Activated naive CD4-positive, alpha-beta T cell treated with anti-CD3 and anti-CD28 coated beads for 36 hours (primary cell): Measurements from ENCODE around the gene LIMK1. TPM values are rescaled to one million over a fixed set of nuclear protein-coding genes. Genes with fewer than 3 reads are reported as not detected.

ENCODE experiments used
- CTCF ChIA-PET: fragments of 350-600 bp; sonication (Branson Sonifier 250); formaldehyde crosslinking; loops from one replicate; lab custom pipeline; 2021; ENCODE audit warnings: antibody characterized with exemption; lab: Charles Lee
- DNase-seq: peaks from one replicate; pipeline ENCODE4 v3.0.0-alpha.2; 2020
- H3K27ac Mint-ChIP-seq: one replicate; pipeline ENCODE4 v1.8.0; 2021; ENCODE audit warnings: mild to moderate bottlenecking, mixed read lengths
- H3K27me3 Mint-ChIP-seq: one replicate; pipeline ENCODE4 v1.8.0; 2021; ENCODE audit warnings: low read depth, mixed read lengths
- H3K36me3 Mint-ChIP-seq: one replicate; pipeline ENCODE4 v1.8.0; 2021; ENCODE audit warnings: low read depth, mixed read lengths
- H3K4me1 Mint-ChIP-seq: one replicate; pipeline ENCODE4 v1.8.0; 2021; ENCODE audit warnings: low read depth, mixed read lengths
- H3K4me3 Mint-ChIP-seq: one replicate; pipeline ENCODE4 v1.8.0; 2021; ENCODE audit warnings: mild to moderate bottlenecking, moderate library complexity, mixed read lengths
- H3K9me3 Mint-ChIP-seq: one replicate; pipeline ENCODE4 v1.8.0; 2021; ENCODE audit warnings: mixed read lengths
- intact Hi-C: fragments of 100-400 bp; cut with micrococcal nuclease; formaldehyde crosslinking; loops from one replicate; pipeline ENCODE4 v1.15.1; 2023
- total RNA-seq, 2 experiments: library from RNA; stranded (reverse); gene quantifications; one replicate each; pipeline ENCODE4 v1.2.3, GENCODE V29; 2021

Gene LIMK1
- total RNA-seq, 2 experiments from 2014 or later = 7.9 to 9.2 TPM

DNA sequence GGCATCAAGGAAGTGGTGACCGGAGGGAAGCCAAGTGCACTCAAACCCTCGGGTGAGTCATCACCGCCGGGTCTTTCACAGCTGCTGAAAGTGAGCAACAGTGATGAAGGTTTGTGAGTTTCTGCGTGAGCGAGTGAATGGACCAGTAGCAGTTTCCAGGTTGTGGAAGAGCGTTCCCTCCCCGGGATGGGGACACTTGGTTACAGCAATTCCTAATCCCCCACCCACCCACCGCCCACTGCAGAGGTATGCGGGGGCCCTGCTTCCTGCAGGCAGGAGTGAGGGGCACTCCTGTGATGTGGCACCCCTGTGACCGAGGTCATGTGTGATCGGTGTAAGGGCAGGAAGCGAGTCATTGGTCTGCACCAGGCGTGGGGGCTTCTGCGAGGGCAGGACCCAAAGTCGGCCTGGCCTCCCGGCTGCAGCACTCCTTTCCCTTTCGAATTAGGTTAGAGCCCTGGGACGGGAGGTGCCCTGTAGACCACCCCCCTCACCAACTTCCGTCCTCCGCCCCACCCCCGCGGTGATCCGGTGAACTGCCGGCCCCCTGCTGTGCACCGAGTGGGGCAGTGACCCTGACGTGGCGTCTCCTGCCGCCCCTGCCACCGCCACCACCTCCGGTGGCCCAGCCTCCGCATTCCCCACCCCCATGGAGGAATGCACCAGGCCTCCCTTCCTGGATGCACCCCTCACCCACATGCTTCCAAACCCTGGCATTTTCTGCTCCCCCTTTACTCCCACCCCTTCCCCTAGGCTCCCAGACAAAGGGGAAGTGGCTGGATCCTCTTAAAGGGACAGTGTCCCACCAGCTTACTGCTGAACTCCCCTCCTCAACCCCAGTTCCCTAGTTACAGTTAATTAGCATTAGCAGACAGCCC, 10.9 kb downstream of the LIMK1 start:
- peak overlapping the region; percentile 75 for H3K27ac Mint-ChIP-seq
- intact Hi-C loops = loop anchor here (1.0 kb wide), 2 partner anchors 11 to 80 kb away; partner anchors contain the start of genes EIF4H and LIMK1
- peaks cover 17% of the 10 kb centered on the region for H3K36me3 Mint-ChIP-seq
- H3K27me3 Mint-ChIP-seq = no peaks in the 10 kb centered on the region
- H3K9me3 Mint-ChIP-seq = no peaks in the 10 kb centered on the region
- H3K4me1 Mint-ChIP-seq = peaks cover 18% of the 10 kb centered on the region
- CTCF ChIA-PET = no interaction called here
- H3K4me3 Mint-ChIP-seq = peak overlapping the region; percentile 66
- peak; percentile 90 for DNase-seq

DNA sequence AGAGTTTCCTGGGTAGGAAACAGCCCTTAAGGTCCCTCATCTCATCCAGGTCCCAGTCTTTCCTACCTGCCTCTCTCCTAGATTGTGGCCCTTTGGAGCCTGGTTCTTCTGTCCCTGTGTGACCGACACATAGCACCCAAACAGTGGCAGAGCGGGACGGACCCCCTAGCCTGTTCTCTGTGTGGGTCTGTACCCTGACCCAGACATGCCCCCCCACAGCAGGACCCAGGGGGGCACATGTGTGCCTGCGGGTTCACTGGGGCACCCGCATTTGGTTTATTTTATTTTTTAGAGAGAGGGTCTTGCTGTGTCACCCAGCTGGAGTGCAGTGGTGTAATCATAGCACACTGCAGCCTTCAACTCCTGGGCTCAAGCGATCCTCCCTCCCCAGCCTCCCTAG, 11.5 kb downstream of the LIMK1 start:
- intact Hi-C loops = no loop called here
- Mint-ChIP-seq H3K36me3 (peaks cover 17% of the 10 kb centered on the region), H3K27me3 (no peaks in the 10 kb centered on the region), H3K27ac (peak overlapping the region; percentile 75), H3K4me3 (peak overlapping the region; percentile 66), H3K4me1 (peaks cover 18% of the 10 kb centered on the region), H3K9me3 (no peaks in the 10 kb centered on the region)
- DNase-seq = no peak
- CTCF ChIA-PET = no interaction called here

DNA sequence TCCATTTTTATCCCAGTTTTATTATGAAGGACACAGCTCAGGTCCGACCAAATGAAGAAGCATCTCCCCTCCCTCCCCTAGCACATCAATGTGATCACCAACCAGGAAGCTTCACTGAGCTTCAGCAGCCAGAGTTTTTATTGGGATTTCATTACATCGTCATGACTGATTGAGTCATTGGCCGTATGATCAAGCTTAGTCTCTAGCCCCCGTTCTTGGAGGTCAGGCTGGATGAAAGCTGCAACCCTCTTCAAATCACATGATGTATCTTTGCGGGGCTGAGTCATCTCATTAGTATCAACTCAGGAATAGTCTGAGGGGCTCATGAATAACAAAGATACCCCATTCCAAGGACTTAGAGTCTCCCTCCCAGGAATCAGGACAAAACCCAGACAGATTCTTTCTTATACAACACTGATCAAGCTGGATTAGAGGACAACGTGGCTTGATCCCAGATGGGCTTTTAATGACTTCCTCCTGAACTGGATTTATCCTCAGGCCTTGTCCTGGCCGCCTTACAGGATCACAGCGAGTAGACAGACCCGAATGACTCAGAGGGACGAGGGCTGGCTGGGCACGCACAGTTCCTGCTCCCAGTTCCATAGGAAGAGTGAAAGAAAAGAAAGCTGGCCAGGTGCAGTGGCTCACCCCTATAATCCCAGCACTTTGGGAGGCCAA, 14.5 kb downstream of the LIMK1 start:
- peaks cover 19% of the 10 kb centered on the region for H3K36me3 Mint-ChIP-seq
- CTCF ChIA-PET = no interaction called here
- intact Hi-C loops = no loop called here

DNA sequence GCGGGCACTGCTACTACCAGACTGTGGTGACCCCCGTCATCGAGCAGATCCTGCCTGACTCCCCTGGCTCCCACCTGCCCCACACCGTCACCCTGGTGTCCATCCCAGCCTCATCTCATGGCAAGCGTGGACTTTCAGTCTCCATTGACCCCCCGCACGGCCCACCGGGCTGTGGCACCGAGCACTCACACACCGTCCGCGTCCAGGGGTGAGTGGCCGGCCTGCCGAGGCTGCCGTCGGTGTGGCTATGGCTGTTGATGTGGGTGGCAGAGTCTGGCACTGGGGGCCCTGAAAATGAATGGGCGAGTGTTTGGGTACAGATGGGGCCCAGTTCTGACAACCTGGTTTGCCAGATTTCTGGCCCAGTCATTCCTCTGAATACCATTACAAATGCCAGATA, 15.4 kb downstream of the LIMK1 start:
- peaks cover 23% of the 10 kb centered on the region for H3K36me3 Mint-ChIP-seq
- H3K27ac Mint-ChIP-seq = no peak overlapping the region
- no peaks in the 10 kb centered on the region for H3K9me3 Mint-ChIP-seq
- DNase-seq = no peak
- H3K4me1 Mint-ChIP-seq = peaks cover 12% of the 10 kb centered on the region
- CTCF ChIA-PET = no interaction called here
- intact Hi-C loops = no loop called here
- no peak overlapping the region for H3K4me3 Mint-ChIP-seq
- H3K27me3 Mint-ChIP-seq = no peaks in the 10 kb centered on the region

More for the DNA sequence above, 14.5 kb downstream of the LIMK1 start:
- H3K4me1 Mint-ChIP-seq = peaks cover 18% of the 10 kb centered on the region
- H3K9me3 Mint-ChIP-seq = no peaks in the 10 kb centered on the region
- no peaks in the 10 kb centered on the region for H3K27me3 Mint-ChIP-seq
- H3K4me3 Mint-ChIP-seq = no peak overlapping the region
- DNase-seq = no peak
- no peak overlapping the region for H3K27ac Mint-ChIP-seq

DNA sequence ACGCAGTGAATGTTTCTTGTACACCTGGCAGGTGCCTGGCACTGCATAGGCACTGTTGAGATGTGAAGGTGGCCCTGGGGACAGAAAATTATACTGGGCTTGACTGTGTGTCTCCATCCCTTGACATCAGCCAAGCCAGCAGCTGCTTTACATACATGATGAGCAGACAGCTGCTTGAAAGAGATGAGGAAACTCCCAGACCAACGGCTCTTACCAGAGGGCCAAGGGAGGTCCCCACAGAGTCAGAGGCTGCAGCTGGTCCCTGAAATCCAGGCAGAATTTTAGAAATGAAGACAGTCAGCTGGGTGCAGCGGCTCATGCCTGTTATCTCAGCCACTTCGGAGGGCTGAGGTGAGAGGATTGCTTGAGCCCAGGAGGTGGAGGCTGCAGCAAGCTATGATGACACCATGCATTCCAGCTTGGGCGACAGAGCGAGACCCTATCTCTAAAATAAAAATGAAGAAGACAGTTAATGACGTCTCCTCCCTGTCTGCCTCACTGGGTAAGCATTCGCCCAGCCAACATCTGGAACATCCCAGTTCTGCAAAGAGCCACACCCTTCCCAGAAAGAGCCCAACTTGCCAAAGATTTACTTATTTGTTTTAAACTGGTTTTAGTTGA, 17.6 kb downstream of the LIMK1 start:
- CTCF ChIA-PET = no interaction called here
- Mint-ChIP-seq H3K27me3 (no peaks in the 10 kb centered on the region), H3K36me3 (peaks cover 27% of the 10 kb centered on the region), H3K9me3 (no peaks in the 10 kb centered on the region), H3K4me3 (no peak overlapping the region), H3K4me1 (no peaks in the 10 kb centered on the region), H3K27ac (no peak overlapping the region)
- no peak for DNase-seq
- intact Hi-C loops = no loop called here

DNA sequence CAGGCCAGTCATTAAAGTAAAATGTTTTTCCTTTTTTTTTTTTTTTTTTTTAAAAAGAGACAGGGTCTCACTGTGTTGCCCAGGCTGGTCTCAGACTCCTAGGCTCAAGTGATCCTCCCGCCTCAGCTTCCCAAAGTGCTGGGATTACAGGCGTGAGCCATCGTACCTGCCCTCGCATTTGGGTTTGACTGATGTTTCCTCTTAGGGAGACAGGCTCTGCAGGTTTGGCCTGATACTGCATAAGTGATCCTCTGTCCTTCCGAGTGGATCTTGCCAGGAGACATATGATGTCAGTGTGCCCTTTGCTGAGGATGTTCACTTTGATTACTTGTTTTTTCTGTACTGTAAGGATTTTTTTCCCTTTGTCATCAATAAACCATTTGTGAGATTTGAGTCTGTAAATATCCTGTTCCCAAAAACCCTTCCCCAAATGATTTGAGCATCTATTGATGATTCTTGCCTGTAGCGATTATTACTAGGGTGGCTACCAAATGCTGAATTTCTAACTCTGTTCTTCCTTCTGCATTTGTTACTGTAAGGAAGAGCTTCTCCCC, 19.7 kb downstream of the LIMK1 start:
- intact Hi-C loops = no loop called here
- H3K4me1 Mint-ChIP-seq = no peaks in the 10 kb centered on the region
- peaks cover 19% of the 10 kb centered on the region for H3K36me3 Mint-ChIP-seq
- no peak overlapping the region for H3K4me3 Mint-ChIP-seq
- H3K27me3 Mint-ChIP-seq = no peaks in the 10 kb centered on the region
- H3K9me3 Mint-ChIP-seq = no peaks in the 10 kb centered on the region
- H3K27ac Mint-ChIP-seq = no peak overlapping the region
- DNase-seq = no peak
- CTCF ChIA-PET = interaction anchor here (0.7 kb wide), 1 partner anchor 65 kb away, joined by 3 read pairs; no protein-coding TSS in a partner anchor

DNA sequence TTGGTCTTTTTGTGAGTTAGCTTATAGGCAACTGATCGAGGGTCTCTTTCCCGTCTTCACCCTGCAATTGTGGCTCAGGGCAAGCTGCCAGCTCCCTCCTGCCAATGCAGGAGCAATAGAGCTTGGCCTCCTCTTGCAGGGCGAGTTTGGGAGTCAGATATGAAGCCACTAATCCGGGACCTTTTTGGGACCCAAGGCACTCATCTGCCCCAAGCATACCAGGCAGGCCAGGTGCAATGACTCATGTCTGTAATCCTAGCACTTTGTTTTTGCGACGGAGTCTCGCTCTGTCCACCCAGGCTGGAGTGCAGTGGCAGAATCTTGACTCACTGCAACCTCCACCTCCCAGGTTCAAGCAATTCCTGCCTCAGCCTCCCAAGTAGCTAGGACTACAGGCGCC, 21.1 kb downstream of the LIMK1 start:
- no peak overlapping the region for H3K4me3 Mint-ChIP-seq
- no peak for DNase-seq
- H3K27ac Mint-ChIP-seq = no peak overlapping the region
- peaks cover 16% of the 10 kb centered on the region for H3K36me3 Mint-ChIP-seq
- CTCF ChIA-PET = no interaction called here
- H3K4me1 Mint-ChIP-seq = no peaks in the 10 kb centered on the region
- no peaks in the 10 kb centered on the region for H3K27me3 Mint-ChIP-seq
- no peaks in the 10 kb centered on the region for H3K9me3 Mint-ChIP-seq
- intact Hi-C loops = no loop called here

DNA sequence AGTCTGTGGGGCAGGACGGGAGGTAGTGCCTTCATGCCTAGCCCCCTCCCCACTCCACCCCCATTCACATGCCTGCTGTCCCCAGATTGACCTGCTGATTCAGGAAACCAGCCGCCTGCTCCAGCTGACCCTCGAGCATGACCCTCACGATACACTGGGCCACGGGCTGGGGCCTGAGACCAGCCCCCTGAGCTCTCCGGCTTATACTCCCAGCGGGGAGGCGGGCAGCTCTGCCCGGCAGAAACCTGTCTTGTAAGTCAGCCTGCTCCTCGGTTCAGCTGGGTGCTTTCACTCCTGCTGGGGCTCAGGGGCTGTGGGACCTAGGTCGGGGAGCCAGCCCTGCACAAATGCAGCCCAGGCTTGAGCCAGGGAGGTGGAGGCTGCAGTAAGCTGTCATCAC, 22.4 kb downstream of the LIMK1 start:
- Mint-ChIP-seq H3K27ac (no peak overlapping the region), H3K36me3 (peaks cover 16% of the 10 kb centered on the region), H3K27me3 (no peaks in the 10 kb centered on the region), H3K9me3 (no peaks in the 10 kb centered on the region), H3K4me1 (no peaks in the 10 kb centered on the region), H3K4me3 (no peak overlapping the region)
- intact Hi-C loops = no loop called here
- CTCF ChIA-PET = no interaction called here
- DNase-seq = no peak

DNA sequence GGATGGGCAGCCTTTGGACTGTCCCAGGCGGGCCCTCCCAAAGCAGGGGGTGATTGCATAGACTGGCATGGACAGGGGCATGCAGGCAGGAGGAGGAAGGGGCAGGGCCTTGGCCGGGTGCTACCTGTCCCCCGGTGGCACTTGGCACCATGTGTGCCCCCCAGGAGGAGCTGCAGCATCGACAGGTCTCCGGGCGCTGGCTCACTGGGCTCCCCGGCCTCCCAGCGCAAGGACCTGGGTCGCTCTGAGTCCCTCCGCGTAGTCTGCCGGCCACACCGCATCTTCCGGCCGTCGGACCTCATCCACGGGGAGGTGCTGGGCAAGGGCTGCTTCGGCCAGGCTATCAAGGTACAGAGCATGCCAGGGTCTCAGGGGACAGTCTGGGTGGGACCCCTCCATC, 23.2 kb downstream of the LIMK1 start:
- CTCF ChIA-PET = no interaction called here
- Mint-ChIP-seq H3K4me3 (no peak overlapping the region), H3K9me3 (no peaks in the 10 kb centered on the region), H3K27me3 (no peaks in the 10 kb centered on the region), H3K4me1 (no peaks in the 10 kb centered on the region), H3K36me3 (peaks cover 16% of the 10 kb centered on the region), H3K27ac (no peak overlapping the region)
- intact Hi-C loops = no loop called here
- no peak for DNase-seq

DNA sequence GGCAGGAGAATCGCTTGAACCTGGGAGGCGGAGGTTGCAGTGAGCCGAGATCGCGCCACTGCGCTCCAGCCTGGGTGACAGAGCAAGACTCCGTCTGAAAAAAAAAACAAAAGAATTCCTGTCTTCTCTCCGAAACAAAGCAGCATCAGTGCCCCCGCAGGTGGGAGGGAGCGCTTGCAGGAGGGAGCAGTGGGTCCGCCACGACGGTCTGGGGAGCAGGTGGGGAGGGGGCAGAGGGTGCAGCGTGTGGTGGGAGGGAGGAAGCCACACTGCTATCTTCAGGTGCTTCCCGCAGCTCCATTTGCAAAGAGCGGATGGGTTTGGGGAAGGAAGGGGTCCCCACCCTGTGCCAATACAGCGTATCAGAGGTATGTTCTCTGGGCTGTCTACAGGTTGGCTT, 31.7 kb downstream of the LIMK1 start:
- Mint-ChIP-seq H3K27ac (no peak overlapping the region), H3K4me3 (no peak overlapping the region), H3K36me3 (peaks cover 12% of the 10 kb centered on the region), H3K4me1 (no peaks in the 10 kb centered on the region), H3K27me3 (no peaks in the 10 kb centered on the region), H3K9me3 (no peaks in the 10 kb centered on the region)
- no peak for DNase-seq
- CTCF ChIA-PET = no interaction called here
- intact Hi-C loops = no loop called here

DNA sequence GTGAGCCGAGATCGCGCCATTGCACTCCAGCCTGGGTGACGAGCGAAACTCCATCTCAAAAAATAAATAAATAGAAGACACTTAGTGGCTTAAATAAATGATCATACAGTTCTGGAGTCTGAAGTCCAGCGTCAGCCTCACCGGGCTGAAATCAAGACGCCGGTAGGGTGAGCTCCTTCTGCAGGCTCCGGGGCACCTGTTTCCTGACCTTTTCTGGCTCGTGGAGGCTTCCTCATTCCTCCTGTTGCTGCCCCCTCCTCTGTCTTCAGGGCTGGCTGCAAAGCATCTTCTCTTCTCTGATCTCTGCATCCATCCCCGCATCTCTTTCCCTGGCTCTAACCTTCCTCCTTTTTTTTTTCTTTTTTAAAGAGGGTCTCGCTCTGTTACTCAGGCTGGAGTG, 32.8 kb downstream of the LIMK1 start:
- CTCF ChIA-PET = interaction anchor here (0.7 kb wide), 1 partner anchor 159 kb away, joined by 3 read pairs; no protein-coding TSS in a partner anchor
- Mint-ChIP-seq H3K27me3 (no peaks in the 10 kb centered on the region), H3K9me3 (no peaks in the 10 kb centered on the region), H3K27ac (no peak overlapping the region), H3K36me3 (peaks cover 13% of the 10 kb centered on the region), H3K4me1 (no peaks in the 10 kb centered on the region), H3K4me3 (no peak overlapping the region)
- intact Hi-C loops = no loop called here
- no peak for DNase-seq

DNA sequence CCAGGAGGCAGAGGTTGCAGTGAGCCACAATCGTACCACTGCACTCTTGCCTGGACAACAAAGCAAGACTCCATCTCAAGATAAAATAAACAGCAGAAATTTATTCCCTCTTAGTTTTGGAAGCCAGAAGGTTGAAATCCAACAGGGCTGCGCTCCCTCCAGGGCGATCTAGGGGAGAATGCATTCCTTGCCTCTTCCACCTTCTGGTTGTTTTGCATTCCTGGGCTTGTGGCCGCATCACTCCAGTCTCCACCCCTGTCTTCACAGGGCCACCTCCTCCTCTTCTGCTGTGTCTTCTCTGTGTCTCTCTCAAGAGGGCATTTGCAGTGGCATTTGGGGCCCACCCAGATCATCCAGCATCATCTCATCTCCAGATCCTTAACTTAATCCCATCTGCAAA, 36.2 kb downstream of the LIMK1 start:
- Mint-ChIP-seq H3K27ac (no peak overlapping the region), H3K36me3 (peaks cover 15% of the 10 kb centered on the region), H3K9me3 (no peaks in the 10 kb centered on the region), H3K4me3 (no peak overlapping the region), H3K27me3 (no peaks in the 10 kb centered on the region), H3K4me1 (no peaks in the 10 kb centered on the region)
- CTCF ChIA-PET = no interaction called here
- DNase-seq = no peak
- intact Hi-C loops = no loop called here
